ENCODE results near the gene PBX4.

Gene PBX4

DNA sequence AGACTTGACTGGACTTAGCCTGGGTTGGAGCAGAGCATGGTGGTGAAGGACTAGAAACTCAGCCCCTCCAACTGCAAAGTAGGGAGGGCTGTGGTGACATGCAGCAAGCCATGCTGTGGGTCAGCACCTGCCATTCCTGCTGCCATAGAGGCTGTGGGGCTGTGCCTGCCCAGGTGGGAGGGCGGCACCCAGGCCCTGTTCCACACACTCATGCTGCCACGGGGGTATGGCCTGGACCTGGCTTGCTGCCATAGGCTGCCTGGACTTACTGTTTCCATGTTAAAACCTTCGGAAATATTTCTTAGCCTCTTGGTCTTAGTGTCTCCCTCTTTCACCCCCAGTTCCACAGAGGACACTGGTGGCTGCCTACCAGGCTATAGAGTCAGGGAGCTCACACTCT is 51.1 kb downstream of the PBX4 start:
- no peak overlapping the region for H3K27ac ChIP-seq (ENCODE audit: low read depth, low read length)
- no peaks in the 10 kb centered on the region for H3K27me3 ChIP-seq (ENCODE audit: control insufficient read depth, insufficient read depth, low read length)
- no peak overlapping the region for H3K4me3 ChIP-seq (ENCODE audit: low read depth, low read length)
- H3K9ac ChIP-seq (ENCODE audit: low read length): no peak overlapping the region
- no peaks in the 10 kb centered on the region for H3K4me1 ChIP-seq (ENCODE audit: control insufficient read depth, insufficient read depth, low read length)
- peaks cover 5% of the 10 kb centered on the region; the same call in 1 of the 2 replicates for H3K36me3 ChIP-seq (ENCODE audit: control insufficient read depth, insufficient read depth, low read length)
- H3K9me3 ChIP-seq (ENCODE audit: control insufficient read depth, insufficient read depth, low read depth, low read length): no peaks in the 10 kb centered on the region

DNA sequence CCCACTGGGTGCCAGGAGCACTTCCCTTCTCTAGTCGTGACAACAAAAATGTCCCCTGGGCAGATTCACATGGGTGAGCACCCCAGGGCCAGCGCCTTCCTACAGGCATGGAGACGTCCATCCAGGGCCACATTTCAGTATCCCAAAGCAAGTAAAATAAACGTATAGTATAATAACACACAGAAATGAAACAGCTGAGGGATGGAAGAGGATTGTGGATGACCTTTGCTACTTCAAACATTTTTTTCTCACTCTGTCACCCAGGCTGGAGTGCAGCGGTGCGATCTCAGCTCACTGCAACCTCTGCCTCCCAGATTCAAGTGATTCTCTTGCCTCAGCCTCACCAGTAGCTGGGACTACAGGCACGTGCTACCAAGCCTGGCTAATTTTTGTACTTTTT is 52.2 kb downstream of the PBX4 start:
- no peaks in the 10 kb centered on the region for H3K9me3 ChIP-seq (ENCODE audit: control insufficient read depth, insufficient read depth, low read depth, low read length)

DNA sequence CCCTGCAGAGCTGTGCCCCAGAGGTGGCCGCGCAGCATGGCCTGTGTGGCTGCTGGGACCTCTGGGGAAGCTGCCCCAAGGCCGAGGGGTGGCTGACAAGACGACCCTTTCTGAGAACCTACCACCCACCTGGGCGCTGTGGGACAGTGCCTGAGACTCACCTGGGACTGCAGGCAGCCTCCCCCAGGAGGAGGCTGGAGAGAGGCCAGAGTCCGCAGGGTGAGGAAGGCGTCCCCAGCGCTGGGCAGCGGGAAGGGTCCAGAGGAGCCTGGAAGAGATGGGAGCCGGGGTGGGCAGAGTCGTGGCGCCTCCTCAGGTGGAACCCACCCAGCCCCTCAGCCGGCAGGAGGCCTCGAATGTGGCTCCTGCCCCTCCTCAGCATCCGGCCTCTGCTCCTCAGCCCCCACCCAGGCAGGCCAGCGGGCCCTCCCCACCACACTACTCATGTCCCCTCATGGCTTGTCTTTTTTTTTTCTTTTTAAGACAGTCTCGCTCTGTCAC is 55.1 kb downstream of the PBX4 start:
- H3K9ac ChIP-seq (ENCODE audit: low read length): no peak overlapping the region
- no peaks in the 10 kb centered on the region for H3K36me3 ChIP-seq (ENCODE audit: control insufficient read depth, insufficient read depth, low read length)
- no peaks in the 10 kb centered on the region for H3K27me3 ChIP-seq (ENCODE audit: control insufficient read depth, insufficient read depth, low read length)
- H3K4me3 ChIP-seq (ENCODE audit: low read depth, low read length): no peak overlapping the region
- no peak overlapping the region for H3K27ac ChIP-seq (ENCODE audit: low read depth, low read length)
- H3K9me3 ChIP-seq (ENCODE audit: control insufficient read depth, insufficient read depth, low read depth, low read length): no peaks in the 10 kb centered on the region
- peaks cover 5% of the 10 kb centered on the region; the same call in 1 of the 2 replicates for H3K4me1 ChIP-seq (ENCODE audit: control insufficient read depth, insufficient read depth, low read length)

More for the DNA sequence above, 52.2 kb downstream of the PBX4 start:
- H3K36me3 ChIP-seq (ENCODE audit: control insufficient read depth, insufficient read depth, low read length): peaks cover 5% of the 10 kb centered on the region; the same call in 1 of the 2 replicates
- no peak overlapping the region for H3K27ac ChIP-seq (ENCODE audit: low read depth, low read length)
- H3K9ac ChIP-seq (ENCODE audit: low read length): no peak overlapping the region
- no peaks in the 10 kb centered on the region for H3K4me1 ChIP-seq (ENCODE audit: control insufficient read depth, insufficient read depth, low read length)
- H3K27me3 ChIP-seq (ENCODE audit: control insufficient read depth, insufficient read depth, low read length): no peaks in the 10 kb centered on the region
- no peak overlapping the region for H3K4me3 ChIP-seq (ENCODE audit: low read depth, low read length)

DNA sequence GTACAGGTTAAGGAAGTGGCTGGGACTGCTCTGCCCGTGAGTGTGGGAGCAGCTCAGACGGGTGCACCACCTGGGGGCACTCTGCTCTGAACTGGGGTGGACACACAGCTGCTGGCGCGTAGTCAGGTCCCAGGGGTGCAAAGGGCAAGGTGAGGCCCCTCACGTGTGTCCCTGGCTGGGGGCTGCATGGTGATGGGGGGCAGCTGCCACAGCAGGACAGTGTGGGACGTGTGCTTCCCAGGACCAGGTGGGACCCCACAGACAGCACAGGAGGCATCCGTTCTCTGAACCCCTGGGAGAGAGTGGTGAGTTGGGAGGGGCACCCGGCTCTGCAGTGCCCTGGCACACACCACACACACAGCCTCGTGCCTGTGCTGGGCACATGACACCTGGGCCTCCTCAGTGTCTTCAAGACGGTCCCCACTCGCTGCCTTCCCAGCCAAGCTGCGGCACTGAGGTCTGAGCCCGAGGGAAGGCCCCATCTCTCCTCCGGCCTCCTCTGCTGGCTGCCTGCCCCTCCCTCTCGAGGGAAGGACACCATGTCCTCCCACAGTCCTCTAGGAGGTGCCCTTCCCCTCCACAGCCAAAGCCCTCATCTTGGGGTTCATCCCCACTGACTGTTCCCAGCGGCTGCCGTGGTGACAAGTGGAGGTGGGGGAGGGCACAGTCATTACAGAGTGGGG is 55.7 kb downstream of the PBX4 start:
- Histone ChIP-seq H3K9me3 (ENCODE audit: control insufficient read depth, insufficient read depth, low read depth, low read length) (no peaks in the 10 kb centered on the region), H3K4me3 (ENCODE audit: low read depth, low read length) (no peak overlapping the region), H3K27ac (ENCODE audit: low read depth, low read length) (no peak overlapping the region), H3K27me3 (ENCODE audit: control insufficient read depth, insufficient read depth, low read length) (no peaks in the 10 kb centered on the region), H3K36me3 (ENCODE audit: control insufficient read depth, insufficient read depth, low read length) (no peaks in the 10 kb centered on the region), H3K4me1 (ENCODE audit: control insufficient read depth, insufficient read depth, low read length) (peaks cover 5% of the 10 kb centered on the region; the same call in 1 of the 2 replicates), H3K9ac (ENCODE audit: low read length) (no peak overlapping the region)

DNA sequence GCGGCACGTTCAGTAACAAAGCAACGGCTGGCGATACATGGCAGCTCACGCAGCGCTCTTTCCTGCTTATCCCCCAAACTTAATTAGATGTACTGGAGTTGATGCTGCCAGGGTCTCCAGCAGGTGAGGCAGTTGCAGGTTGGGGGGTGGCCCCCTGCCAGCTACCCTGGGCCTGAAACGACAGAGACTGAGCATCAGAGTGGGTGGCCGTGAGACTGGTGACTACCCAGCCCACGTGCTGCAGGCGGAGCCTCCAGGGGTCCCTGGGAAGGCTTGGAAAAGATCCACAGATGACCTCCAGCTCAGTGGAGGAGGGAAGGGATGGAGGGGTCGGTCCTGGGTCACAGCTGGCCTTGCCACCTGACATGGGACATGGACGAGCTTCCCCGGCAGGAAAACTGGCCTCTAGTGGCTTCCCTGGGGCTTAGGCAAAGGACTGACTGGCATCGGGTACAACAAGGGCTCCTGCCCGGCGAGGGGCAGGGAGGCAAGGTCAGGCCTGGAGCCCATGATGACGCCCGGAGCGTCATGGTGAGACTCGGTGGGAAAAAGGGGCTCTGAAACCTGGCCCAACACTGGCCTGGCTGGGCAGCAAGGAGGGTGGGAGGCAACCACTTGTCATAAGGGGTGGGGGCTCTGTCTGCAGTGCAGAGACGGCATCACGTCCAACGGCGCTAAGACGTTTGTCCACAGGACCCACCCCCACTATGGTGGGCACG is 56.4 kb downstream of the PBX4 start:
- Histone ChIP-seq H3K4me3 (ENCODE audit: low read depth, low read length) (no peak overlapping the region), H3K27ac (ENCODE audit: low read depth, low read length) (no peak overlapping the region), H3K27me3 (ENCODE audit: control insufficient read depth, insufficient read depth, low read length) (no peaks in the 10 kb centered on the region), H3K36me3 (ENCODE audit: control insufficient read depth, insufficient read depth, low read length) (no peaks in the 10 kb centered on the region), H3K9me3 (ENCODE audit: control insufficient read depth, insufficient read depth, low read depth, low read length) (no peaks in the 10 kb centered on the region), H3K9ac (ENCODE audit: low read length) (no peak overlapping the region), H3K4me1 (ENCODE audit: control insufficient read depth, insufficient read depth, low read length) (peaks cover 5% of the 10 kb centered on the region; the same call in 1 of the 2 replicates)

DNA sequence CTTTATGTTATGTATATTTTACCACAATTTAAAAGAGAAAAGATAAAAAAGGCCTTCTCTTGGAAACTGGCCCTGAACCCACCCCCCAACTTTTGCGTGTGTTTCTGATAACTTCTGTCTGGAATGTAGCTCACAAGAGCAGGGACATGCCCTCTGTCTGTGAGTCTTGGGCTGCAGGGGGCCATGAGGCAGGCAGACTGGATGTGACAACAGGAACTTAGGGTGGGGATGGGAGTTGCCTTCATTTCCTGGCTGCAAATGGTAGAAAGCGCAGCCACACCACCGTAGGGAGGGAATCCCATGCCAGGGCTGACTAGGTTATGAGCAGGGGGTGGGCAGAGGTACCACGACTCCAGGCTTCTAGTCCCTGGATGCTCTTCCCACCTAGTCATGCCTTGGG is 58.6 kb downstream of the PBX4 start:
- no peak overlapping the region for H3K27ac ChIP-seq (ENCODE audit: low read depth, low read length)
- no peaks in the 10 kb centered on the region for H3K9me3 ChIP-seq (ENCODE audit: control insufficient read depth, insufficient read depth, low read depth, low read length)
- H3K9ac ChIP-seq (ENCODE audit: low read length): no peak overlapping the region

DNA sequence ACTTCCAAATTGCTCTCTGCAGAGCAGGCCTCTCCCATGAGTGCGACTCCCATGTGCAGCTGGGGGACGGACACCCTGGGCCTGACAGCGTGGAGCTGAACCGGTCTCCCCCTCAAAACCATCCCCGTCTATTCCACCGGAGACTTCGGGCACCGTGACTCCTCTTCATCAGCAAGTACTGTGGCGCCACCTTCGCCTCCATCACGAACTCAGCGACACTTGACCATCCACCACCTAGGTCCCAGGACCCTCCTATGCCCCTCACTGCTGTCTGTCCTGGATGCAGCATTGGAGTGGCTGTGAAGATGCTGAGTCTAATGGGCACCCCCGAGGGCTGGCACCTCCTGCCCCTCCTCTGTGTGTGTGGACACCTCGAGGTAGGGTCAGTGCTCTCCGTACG is 59.9 kb downstream of the PBX4 start:
- Histone ChIP-seq H3K9ac (ENCODE audit: low read length) (no peak overlapping the region), H3K27ac (ENCODE audit: low read depth, low read length) (no peak overlapping the region), H3K27me3 (ENCODE audit: control insufficient read depth, insufficient read depth, low read length) (no peaks in the 10 kb centered on the region), H3K4me1 (ENCODE audit: control insufficient read depth, insufficient read depth, low read length) (peaks cover 5% of the 10 kb centered on the region; the same call in 1 of the 2 replicates), H3K9me3 (ENCODE audit: control insufficient read depth, insufficient read depth, low read depth, low read length) (no peaks in the 10 kb centered on the region), H3K4me3 (ENCODE audit: low read depth, low read length) (no peak overlapping the region), H3K36me3 (ENCODE audit: control insufficient read depth, insufficient read depth, low read length) (no peaks in the 10 kb centered on the region)

More for the DNA sequence above, 58.6 kb downstream of the PBX4 start:
- Histone ChIP-seq H3K27me3 (ENCODE audit: control insufficient read depth, insufficient read depth, low read length) (no peaks in the 10 kb centered on the region), H3K4me1 (ENCODE audit: control insufficient read depth, insufficient read depth, low read length) (peaks cover 5% of the 10 kb centered on the region; the same call in 1 of the 2 replicates), H3K36me3 (ENCODE audit: control insufficient read depth, insufficient read depth, low read length) (no peaks in the 10 kb centered on the region), H3K4me3 (ENCODE audit: low read depth, low read length) (no peak overlapping the region)

DNA sequence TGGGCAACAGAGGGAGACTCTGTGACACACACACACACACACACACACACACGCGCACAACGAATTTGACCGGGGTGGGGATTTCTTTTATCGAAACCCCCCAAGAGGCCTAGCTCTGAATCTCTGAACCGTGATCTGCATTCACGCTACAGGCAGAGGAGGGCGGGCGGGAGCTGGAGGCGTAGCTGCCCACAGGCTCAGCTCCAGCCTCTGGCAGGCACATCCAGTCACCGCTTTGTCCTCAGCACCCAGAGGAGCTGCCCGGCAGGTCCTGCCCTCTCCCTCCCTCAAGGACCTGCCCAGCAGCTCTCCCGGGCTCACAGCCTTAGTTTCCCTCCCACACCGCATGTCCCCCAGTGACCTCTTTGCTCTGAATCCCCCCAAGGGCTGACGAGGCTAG is 60.4 kb downstream of the PBX4 start:
- Histone ChIP-seq H3K9ac (ENCODE audit: low read length) (no peak overlapping the region), H3K9me3 (ENCODE audit: control insufficient read depth, insufficient read depth, low read depth, low read length) (no peaks in the 10 kb centered on the region), H3K27me3 (ENCODE audit: control insufficient read depth, insufficient read depth, low read length) (no peaks in the 10 kb centered on the region)

DNA sequence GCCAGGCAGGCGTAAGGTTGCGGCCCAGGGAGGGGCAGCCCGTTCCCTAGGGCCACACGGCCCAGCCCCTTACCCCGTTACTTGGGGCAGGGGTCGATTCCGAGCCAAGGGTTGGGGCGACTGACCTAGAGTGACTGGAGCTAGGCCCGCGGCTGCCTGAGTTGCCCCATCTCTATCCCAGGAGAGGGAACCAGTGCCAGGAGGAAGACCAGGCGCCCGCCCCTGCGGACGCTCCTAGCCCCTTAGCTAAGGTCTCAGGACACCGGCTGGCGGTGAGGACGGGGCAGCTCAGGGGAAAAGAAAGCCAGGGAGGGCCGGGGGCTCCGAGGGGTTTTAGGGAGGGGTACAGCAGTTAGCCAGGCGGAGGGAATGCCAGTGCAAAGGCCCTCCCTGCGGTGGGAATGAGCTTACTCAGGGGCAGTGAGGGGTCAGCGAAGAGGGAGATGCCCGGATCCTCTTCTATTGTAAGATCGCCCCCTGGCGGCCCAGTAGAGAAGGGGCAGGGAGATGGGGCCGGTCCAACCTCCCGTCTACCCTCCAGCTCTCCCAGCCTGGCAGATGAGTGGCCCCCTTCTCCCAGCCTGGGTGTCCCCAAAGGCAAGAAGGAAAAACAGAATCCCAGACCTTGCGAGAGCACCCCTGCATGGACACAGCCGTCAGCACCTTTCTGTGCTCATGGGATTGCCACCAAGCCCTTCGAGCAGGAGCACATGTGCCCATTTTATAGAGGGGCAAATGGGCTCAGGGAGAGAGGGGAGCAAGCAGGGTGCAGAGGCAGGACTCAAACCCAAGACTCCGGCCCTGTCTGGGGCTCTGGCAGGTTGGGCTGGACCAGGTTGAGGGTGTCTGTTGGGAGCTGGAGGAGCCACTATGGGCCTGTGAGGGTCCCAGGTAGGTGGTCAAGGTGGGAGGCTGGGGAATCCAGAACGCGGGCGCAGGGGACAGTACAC is 64.1 kb downstream of the PBX4 start:
- H3K9me3 ChIP-seq (ENCODE audit: control insufficient read depth, insufficient read depth, low read depth, low read length): no peaks in the 10 kb centered on the region
- no peak overlapping the region for H3K9ac ChIP-seq (ENCODE audit: low read length)
- H3K4me1 ChIP-seq (ENCODE audit: control insufficient read depth, insufficient read depth, low read length): no peaks in the 10 kb centered on the region
- no peaks in the 10 kb centered on the region for H3K36me3 ChIP-seq (ENCODE audit: control insufficient read depth, insufficient read depth, low read length)
- H3K27ac ChIP-seq (ENCODE audit: low read depth, low read length): no peak overlapping the region
- no peaks in the 10 kb centered on the region for H3K27me3 ChIP-seq (ENCODE audit: control insufficient read depth, insufficient read depth, low read length)
- H3K4me3 ChIP-seq (ENCODE audit: low read depth, low read length): no peak overlapping the region

More for the DNA sequence above, 60.4 kb downstream of the PBX4 start:
- Histone ChIP-seq H3K36me3 (ENCODE audit: control insufficient read depth, insufficient read depth, low read length) (no peaks in the 10 kb centered on the region), H3K27ac (ENCODE audit: low read depth, low read length) (no peak overlapping the region), H3K4me3 (ENCODE audit: low read depth, low read length) (no peak overlapping the region), H3K4me1 (ENCODE audit: control insufficient read depth, insufficient read depth, low read length) (peaks cover 5% of the 10 kb centered on the region; the same call in 1 of the 2 replicates)

DNA sequence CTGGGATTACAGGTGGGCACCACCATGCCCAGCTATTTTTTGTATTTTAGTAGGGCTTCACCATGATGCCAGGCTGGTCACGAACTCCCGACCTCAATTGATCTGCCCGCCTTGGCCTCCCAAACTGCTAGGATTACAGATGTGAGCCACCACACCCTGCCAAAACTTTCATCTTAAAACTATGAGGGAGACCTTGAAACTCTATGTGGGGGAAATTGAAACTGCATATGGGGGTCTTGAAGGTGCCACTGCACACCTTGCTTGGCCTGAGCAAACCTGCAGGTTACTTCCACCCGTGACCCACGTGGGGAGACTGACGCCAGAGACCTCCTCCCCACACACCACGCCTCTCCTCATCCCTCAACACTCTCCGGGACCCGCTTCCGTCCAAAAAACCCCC is 64.8 kb downstream of the PBX4 start:
- Histone ChIP-seq H3K27me3 (ENCODE audit: control insufficient read depth, insufficient read depth, low read length) (no peaks in the 10 kb centered on the region), H3K4me1 (ENCODE audit: control insufficient read depth, insufficient read depth, low read length) (no peaks in the 10 kb centered on the region), H3K36me3 (ENCODE audit: control insufficient read depth, insufficient read depth, low read length) (no peaks in the 10 kb centered on the region), H3K27ac (ENCODE audit: low read depth, low read length) (no peak overlapping the region), H3K9ac (ENCODE audit: low read length) (no peak overlapping the region), H3K9me3 (ENCODE audit: control insufficient read depth, insufficient read depth, low read depth, low read length) (no peaks in the 10 kb centered on the region), H3K4me3 (ENCODE audit: low read depth, low read length) (no peak overlapping the region)
